Activated T-cell treated with anti-CD3 and anti-CD28 coated beads, Interleukin-2, amount 50 U/mL, for 72 hours (primary cell): ENCODE data around the gene RASA3. TPM values are rescaled to one million over a fixed set of nuclear protein-coding genes. Genes with fewer than 3 reads are reported as not detected.
"Not testable (repeated sequence)": the region's sequence is repeated elsewhere in the genome, so short reads cannot be mapped to it uniquely, and the experiment has no call there.

Experiments used
- ATAC-seq, 2 donors: fragments of 150-1000 bp; cut with Tn5 transposase; replicated peaks in 1 of 2; 2 replicates each; pipeline ENCODE4 v1.10.0; 2021; ENCODE audit warnings: moderate library complexity in 2 of 2, mild to moderate bottlenecking in 1 of 2
- DNase-seq, 2 donors: peaks; one replicate each; pipeline ENCODE4 v3.0.0; 2021 to 2022; ENCODE audit warnings: mixed read lengths in 1 of 2
- H3K27ac Mint-ChIP-seq: one replicate; pipeline ENCODE4 v1.8.0; 2022; ENCODE audit warnings: mild to moderate bottlenecking, moderate library complexity, mixed read lengths
- H3K27me3 Mint-ChIP-seq: one replicate; pipeline ENCODE4 v1.8.0; 2022; ENCODE audit warnings: low read depth, mixed read lengths
- H3K36me3 Mint-ChIP-seq, 2 donors: one replicate each; pipeline ENCODE4 v1.8.0; 2022; ENCODE audit warnings: mixed read lengths in 2 of 2, mild to moderate bottlenecking in 1 of 2; ENCODE audit not compliant: insufficient read depth in 2 of 2
- H3K4me1 Mint-ChIP-seq: one replicate; pipeline ENCODE4 v1.8.0; 2022; ENCODE audit warnings: low read depth, mixed read lengths
- H3K4me3 Mint-ChIP-seq, 2 donors: one replicate each; pipeline ENCODE4 v1.8.0; 2022; ENCODE audit warnings: mild to moderate bottlenecking in 2 of 2, mixed read lengths in 2 of 2, moderate library complexity in 2 of 2
- H3K9me3 Mint-ChIP-seq, 2 donors: one replicate each; pipeline ENCODE4 v1.8.0; 2022; ENCODE audit warnings: mixed read lengths in 2 of 2
- total RNA-seq, 2 donors: library from RNA; stranded (reverse); gene quantifications; one replicate each; pipeline ENCODE4 v1.2.3, GENCODE V29; 2022

Gene RASA3
- total RNA-seq, 2 donors from 2014 or later: 39.2 to 48.9 TPM

DNA sequence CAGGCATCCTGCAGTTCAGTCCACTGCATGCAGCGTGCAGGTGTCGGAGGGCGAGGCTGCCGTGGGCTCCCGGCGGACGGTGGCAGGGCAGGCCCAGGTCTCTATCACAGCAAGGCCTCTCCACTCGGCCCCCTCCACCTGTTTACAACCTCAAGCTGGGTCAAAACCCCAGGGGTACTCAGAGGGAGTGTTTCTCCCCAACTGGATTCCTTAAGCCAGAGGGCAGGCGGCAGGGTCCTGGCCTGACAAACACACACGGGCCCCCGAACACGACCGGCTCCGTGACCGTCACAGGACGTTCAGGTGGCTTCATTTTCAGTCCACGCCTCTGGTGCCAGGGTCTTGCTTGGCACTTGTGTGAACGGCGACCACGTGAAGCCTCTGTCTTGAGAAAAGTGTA is 23.5 kb downstream of the RASA3 start:
- peaks cover 53% of the 10 kb centered on the region for H3K4me1 Mint-ChIP-seq
- no peak for ATAC-seq
- H3K27me3 Mint-ChIP-seq: no peaks in the 10 kb centered on the region
- H3K9me3 Mint-ChIP-seq: no peaks in the 10 kb centered on the region
- peak overlapping the region; percentile 87 for H3K27ac Mint-ChIP-seq
- peak overlapping the region; percentile 83 to 89 for H3K4me3 Mint-ChIP-seq
- no peaks in the 10 kb centered on the region for H3K36me3 Mint-ChIP-seq
- peak in 1 of 2 donors; percentile 0 for DNase-seq

DNA sequence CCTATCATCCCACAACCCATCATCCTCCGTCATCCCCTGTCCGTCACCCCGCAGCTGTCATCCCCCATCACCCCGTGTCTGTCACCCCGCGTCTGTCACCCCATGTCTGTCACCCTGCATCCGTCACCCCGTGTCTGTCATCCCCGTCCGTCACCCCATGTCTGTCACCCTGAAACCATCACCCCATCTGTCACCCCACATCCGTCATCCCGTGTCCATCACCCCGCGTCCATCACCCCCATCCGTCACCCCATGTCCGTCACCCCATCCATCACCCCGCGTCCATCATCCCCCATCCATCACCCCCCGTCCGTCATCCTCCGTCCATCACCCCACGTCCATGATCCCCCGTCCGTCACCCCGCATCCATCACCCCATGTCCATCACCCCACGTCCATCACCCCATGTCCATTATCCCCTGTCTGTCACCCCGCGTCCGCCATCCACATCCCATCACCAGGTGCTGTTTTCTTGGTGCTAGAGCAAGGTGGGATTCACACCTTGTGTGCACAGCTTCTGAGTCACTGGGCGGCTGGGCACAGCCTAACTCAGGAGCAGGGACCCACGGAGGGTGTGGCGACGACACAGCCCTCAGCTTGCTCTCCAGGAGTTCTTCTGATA is 24.2 kb downstream of the RASA3 start:
- Mint-ChIP-seq H3K27ac (peak overlapping the region; percentile 82), H3K36me3 (no peaks in the 10 kb centered on the region), H3K4me3 (peak overlapping the region; percentile 20 to 48), H3K9me3 (no peaks in the 10 kb centered on the region), H3K27me3 (no peaks in the 10 kb centered on the region), H3K4me1 (peaks cover 52% of the 10 kb centered on the region)
- DNase-seq: peak in 1 of 2 donors; percentile 0
- no peak for ATAC-seq

GRCh38 chr13:114107686-114108081 is 24.7 kb downstream of the RASA3 start:
- H3K4me1 Mint-ChIP-seq: peaks cover 52% of the 10 kb centered on the region
- H3K27ac Mint-ChIP-seq: no peak overlapping the region
- no peaks in the 10 kb centered on the region for H3K27me3 Mint-ChIP-seq
- H3K36me3 Mint-ChIP-seq: peaks cover 0 to 3% of the 10 kb centered on the region in 2 donors
- no peaks in the 10 kb centered on the region for H3K9me3 Mint-ChIP-seq
- peak in 1 of 2 donors; percentile 0 for DNase-seq
- peak overlapping the region in 1 of 2 donors; percentile 10 for H3K4me3 Mint-ChIP-seq
- ATAC-seq: no peak

DNA sequence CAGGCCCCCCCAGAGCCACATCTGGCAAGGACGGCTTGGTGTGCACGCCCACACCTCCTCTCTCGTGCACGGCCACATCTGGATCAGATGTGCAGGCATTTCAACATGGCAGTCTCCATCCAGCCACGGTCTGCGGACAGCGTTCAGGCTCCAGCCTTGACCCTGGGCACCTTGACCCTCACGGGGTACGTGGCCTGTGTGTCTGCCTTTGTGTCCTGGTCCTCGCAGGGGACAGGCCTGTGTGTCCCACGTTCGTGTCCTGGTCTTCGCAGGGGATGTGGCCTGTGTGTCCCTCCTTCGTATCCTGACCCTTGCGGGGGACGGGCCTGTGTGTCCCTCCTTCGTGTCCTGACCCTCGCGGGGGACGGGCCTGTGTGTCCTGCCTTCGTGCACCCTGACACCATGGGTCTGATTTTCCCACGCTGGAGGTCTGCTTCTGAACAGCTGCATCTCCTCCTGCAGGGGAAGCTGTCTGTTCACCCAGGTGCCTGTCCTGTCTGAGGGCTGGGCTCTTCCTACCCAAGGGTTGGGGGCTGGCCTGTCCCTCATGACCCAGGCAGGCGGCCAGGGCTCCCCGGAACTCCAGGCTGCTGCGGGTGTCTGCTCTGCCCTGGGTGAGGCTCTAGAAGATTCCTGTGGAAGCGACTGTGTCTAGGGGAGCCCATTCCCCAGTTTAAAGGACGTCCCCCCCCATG is 25.3 kb downstream of the RASA3 start:
- no peak overlapping the region for H3K4me3 Mint-ChIP-seq
- peaks cover 52% of the 10 kb centered on the region for H3K4me1 Mint-ChIP-seq
- H3K27me3 Mint-ChIP-seq: no peaks in the 10 kb centered on the region
- peak overlapping the region; percentile 79 for H3K27ac Mint-ChIP-seq
- H3K36me3 Mint-ChIP-seq: peaks cover 0 to 3% of the 10 kb centered on the region in 2 donors
- ATAC-seq (no peak), DNase-seq (peak in 1 of 2 donors; percentile 0)
- no peaks in the 10 kb centered on the region for H3K9me3 Mint-ChIP-seq

GRCh38 chr13:114106526-114106925 is 25.9 kb downstream of the RASA3 start:
- H3K27me3 Mint-ChIP-seq: no peaks in the 10 kb centered on the region
- H3K27ac Mint-ChIP-seq: no peak overlapping the region
- no peaks in the 10 kb centered on the region for H3K9me3 Mint-ChIP-seq

DNA sequence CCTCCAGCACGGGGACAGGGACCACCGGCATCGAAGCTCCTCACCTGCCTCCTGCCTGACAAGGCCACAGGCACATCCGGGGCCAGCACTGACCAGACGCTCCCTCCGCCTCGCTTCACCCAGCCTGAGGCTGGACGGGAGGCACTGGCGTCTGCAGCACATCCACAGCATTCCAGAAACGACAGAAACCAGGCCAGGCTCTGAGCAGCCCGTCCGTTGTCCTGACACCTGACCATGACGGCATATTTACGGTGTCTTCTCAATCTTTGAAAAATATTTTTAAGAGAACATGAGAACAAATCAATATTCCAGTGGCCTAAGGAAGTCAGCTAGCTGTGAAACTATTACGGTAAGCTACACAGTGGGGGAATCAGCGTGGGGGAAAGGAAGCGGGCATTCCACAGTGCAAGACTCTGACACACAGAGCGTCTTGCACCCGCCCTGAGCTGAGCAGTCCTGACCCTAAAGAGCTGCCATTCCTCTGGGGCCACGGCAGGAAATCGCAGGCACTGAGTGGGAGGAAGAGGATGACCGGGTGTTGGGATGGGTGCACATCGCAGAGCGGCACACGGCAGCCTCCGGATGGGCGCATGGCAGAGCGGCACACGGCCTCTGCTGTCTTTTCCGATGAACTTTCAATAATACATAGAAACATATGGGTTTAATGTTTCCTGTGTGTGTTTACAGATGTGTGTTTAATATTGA is 26.8 kb downstream of the RASA3 start:
- Mint-ChIP-seq H3K36me3 (peaks cover 0 to 3% of the 10 kb centered on the region in 2 donors), H3K9me3 (no peaks in the 10 kb centered on the region), H3K4me3 (no peak overlapping the region), H3K27ac (peak overlapping the region; percentile 90), H3K27me3 (no peaks in the 10 kb centered on the region), H3K4me1 (peaks cover 44% of the 10 kb centered on the region)
- DNase-seq (peak in 1 of 2 donors; percentile 0), ATAC-seq (no peak)

More at GRCh38 chr13:114106526-114106925, 25.9 kb downstream of the RASA3 start:
- Mint-ChIP-seq H3K36me3 (peaks cover 0 to 3% of the 10 kb centered on the region in 2 donors), H3K4me3 (no peak overlapping the region), H3K4me1 (peaks cover 47% of the 10 kb centered on the region)
- no peak for ATAC-seq
- DNase-seq: no peak

DNA sequence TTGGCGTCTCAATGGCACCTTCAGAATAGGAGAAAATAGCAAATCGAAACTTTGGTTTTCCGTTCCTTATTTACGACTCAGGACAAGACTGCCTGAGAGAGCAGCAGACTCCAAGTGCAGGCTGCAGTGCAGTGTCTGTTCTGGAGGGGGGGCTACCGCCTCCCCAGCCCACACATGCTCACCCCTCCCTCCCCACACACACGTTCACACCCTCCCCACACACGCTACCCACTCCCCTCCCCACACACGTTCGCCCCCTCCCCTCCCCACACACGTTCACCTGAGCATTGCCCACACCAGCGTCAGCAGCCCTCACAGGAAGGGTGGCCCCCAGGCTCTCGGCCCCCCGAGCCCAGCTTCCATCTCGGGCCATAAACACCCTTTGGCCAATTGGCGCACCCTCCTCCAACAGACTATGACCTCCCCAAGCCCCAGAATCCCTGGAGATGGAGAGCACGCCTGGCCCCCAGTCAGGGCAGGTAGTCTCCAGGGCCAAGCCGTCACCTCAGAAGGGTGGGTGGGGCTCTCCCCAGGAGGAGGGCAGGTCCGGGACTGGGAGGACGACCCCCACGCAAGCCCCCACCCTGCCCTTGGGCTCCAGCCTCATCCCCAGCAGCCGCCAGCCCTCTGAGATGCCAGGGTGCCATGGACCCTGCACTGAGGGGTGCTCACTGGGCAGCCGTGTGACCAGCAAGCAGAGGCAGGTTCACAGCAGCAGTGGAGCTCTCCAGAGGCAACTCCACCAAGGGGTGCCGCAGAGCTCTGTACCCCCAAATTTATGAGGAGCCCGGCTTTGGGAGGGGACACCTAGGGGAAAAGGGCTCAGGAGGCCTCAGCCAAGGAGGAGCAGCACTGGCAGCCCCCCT is 27.5 kb downstream of the RASA3 start:
- no peaks in the 10 kb centered on the region for H3K27me3 Mint-ChIP-seq
- H3K27ac Mint-ChIP-seq: peak overlapping the region; percentile 76
- H3K36me3 Mint-ChIP-seq: peaks cover 0 to 3% of the 10 kb centered on the region in 2 donors
- ATAC-seq (no peak), DNase-seq (peak in 1 of 2 donors; percentile 1)
- H3K9me3 Mint-ChIP-seq: no peaks in the 10 kb centered on the region
- H3K4me3 Mint-ChIP-seq: peak overlapping the region in 1 of 2 donors; percentile 41
- H3K4me1 Mint-ChIP-seq: peaks cover 39% of the 10 kb centered on the region

DNA sequence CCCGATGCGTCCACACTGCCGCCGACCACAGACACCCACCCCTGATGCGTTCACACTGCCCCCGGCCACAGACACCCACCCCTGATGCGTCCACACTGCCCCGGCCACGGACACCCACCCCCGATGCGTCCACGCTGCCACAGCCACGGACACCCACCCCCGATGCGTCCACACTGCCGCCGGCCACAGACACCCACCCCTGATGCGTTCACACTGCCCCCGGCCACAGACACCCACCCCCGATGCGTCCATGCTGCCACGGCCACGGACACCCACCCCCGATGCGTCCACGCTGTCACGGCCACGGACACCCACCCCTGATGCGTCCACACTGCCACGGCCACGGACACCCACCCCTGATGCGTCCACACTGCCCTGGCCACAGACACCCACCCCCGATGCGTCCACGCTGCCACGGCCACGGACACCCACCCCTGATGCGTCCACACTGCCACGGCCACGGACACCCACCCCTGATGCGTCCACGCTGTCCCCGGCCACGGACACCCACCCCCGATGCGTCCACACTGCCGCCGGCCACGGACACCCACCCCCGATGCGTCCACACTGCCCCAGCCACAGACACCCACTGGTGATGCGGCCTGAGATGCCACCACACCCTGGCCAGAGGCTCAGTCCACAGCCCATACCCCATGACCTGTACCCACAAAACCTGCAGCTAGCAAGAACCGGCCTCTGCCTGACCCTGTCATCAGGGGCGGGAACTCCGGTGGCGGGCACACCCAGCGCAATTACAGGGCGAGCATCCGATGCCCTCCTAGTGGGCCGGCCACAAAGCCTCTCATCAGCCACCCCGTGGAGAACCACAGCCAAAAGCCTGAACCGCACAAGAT is 28.4 kb downstream of the RASA3 start:
- Mint-ChIP-seq H3K4me3 (peak overlapping the region in 1 of 2 donors; percentile 41), H3K27me3 (no peaks in the 10 kb centered on the region), H3K9me3 (no peaks in the 10 kb centered on the region), H3K27ac (peak overlapping the region; percentile 76), H3K4me1 (peaks cover 32% of the 10 kb centered on the region), H3K36me3 (peaks cover 0 to 3% of the 10 kb centered on the region in 2 donors)
- no peak for DNase-seq
- ATAC-seq: no peak

- not testable (repeated sequence) for ATAC-seq, H3K27me3 Mint-ChIP-seq, H3K27ac Mint-ChIP-seq, H3K4me3 Mint-ChIP-seq, H3K36me3 Mint-ChIP-seq, H3K9me3 Mint-ChIP-seq, DNase-seq
- peaks cover 31% of the 10 kb centered on the region for H3K4me1 Mint-ChIP-seq
Observed at GRCh38 chr13:114103289-114103621, 29.2 kb downstream of the RASA3 start.

DNA sequence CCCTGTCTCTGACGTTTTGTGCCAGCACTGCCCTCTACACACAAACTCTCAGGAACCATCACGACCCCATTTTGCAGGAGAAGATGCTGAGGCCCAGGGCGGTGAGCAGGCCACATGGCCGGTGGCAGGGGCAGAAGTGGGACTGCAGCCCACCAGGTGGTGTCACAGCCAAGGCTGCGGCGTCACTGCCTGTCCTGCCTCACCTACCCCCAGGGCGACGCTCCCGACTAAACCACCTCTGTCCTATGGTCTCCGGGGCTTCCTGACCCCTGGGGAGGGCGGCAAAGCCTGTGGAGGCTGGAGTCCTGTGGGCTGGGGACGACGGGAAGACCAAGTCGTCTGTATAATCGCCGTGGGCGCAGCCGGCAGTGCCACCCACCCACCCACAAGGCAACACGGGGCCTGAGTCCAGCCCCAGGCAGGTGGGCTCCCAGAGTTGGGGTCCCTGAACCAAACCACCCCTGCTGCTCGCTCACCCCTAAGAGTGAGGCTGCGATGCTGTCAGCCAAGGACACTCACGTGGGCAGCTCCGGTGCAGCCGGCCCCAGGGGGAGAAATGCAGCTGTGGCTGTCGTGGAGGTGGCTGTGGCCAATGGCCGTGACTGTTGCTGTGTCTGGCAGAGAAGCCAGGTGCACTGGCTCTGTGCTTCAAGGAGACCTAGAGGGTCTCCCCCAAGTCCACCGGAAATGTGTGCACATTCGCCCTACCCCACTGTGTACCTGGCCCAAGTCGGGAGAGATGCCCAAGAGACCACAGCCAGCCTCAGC is 29.7 kb downstream of the RASA3 start:
- DNase-seq (peak in 1 of 2 donors; percentile 0), ATAC-seq (peak in 1 of 2 donors; percentile 7)
- Mint-ChIP-seq H3K27me3 (no peaks in the 10 kb centered on the region), H3K4me1 (peaks cover 31% of the 10 kb centered on the region), H3K4me3 (no peak overlapping the region), H3K36me3 (peaks cover 0 to 3% of the 10 kb centered on the region in 2 donors), H3K9me3 (no peaks in the 10 kb centered on the region), H3K27ac (no peak overlapping the region)

GRCh38 chr13:114102131-114102520 is 30.3 kb downstream of the RASA3 start:
- Mint-ChIP-seq H3K4me3 (no peak overlapping the region), H3K27me3 (no peaks in the 10 kb centered on the region), H3K27ac (no peak overlapping the region), H3K9me3 (no peaks in the 10 kb centered on the region), H3K4me1 (peaks cover 35% of the 10 kb centered on the region), H3K36me3 (peaks cover 0 to 3% of the 10 kb centered on the region in 2 donors)
- DNase-seq (peak in 1 of 2 donors; percentile 0), ATAC-seq (no peak)
